DOHH2 (cell line): ENCODE data around the gene NANOGP8.

Experiments used
- CTCF ChIP-seq: fragments of 200-600 bp; sonication (generic); IDR thresholded peaks from one replicate; pipeline ENCODE4 v1.5.1; 2014; ENCODE audit warnings: antibody characterized with exemption, mild to moderate bottlenecking, low read depth, low read length; ENCODE audit not compliant: poor library complexity, severe bottlenecking
- EZH2phosphoT487 ChIP-seq: fragments of 200-600 bp; sonication (generic); IDR thresholded peaks from 2 replicates; pipeline ENCODE4 v1.6.1; 2017; ENCODE audit warnings: borderline replicate concordance, mild to moderate bottlenecking, antibody characterized with exemption, low read length, moderate library complexity, mixed read lengths

- no peak for TF ChIP-seq CTCF
- no peak for TF ChIP-seq EZH2phosphoT487
These were observed 2.7 kb upstream of the NANOGP8 start for GRCh38 chr15:35087759-35088158.
